ENCODE data around the gene NFE2L2.
"Not testable (repeated sequence)": the region's sequence is repeated elsewhere in the genome, so short reads cannot be mapped to it uniquely, and the experiment has no call there.

GRCh38 chr2:177186038-177186437 lies 78.5 kb downstream of the NFE2L2 start:
- TF ChIP-seq CTCF (conservative IDR thresholded peaks at IDR 0.05; ENCODE audit: low read depth in 2 of 2); JUNB (IDR thresholded peaks at IDR 0.05; ENCODE audit: unreplicated experiment); EZH2 (IDR thresholded peaks at IDR 0.05; ENCODE audit: low read depth, unreplicated experiment); ZNF462 (CRISPR knock-in tag; IDR thresholded peaks at IDR 0.05): not testable (repeated sequence)

All from GM23338 (cell line).